ENCODE results near the gene POU2AF2.
"Not testable (repeated sequence)": the region's sequence is repeated elsewhere in the genome, so short reads cannot be mapped to it uniquely, and the experiment has no call there.

Gene POU2AF2

DNA sequence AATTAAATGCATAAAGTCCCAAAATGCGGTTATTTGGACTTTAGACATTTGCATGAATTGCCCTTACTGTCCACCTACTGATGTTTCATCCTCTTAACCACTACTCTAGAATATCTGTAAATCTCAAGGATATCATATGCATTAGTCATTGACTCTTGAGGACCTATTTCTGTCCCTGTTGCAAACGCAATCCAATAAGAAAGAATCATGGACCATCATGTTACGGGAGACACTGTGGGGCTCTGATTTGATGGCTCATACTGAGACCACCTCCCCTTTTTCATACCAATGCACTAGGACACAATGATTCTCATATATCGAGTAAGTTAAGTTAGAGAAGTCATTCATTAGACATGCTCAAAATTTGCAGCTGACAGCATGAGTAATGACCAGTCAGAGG is 14.4 kb downstream of the POU2AF2 start:
- DNase-seq = no peak

DNA sequence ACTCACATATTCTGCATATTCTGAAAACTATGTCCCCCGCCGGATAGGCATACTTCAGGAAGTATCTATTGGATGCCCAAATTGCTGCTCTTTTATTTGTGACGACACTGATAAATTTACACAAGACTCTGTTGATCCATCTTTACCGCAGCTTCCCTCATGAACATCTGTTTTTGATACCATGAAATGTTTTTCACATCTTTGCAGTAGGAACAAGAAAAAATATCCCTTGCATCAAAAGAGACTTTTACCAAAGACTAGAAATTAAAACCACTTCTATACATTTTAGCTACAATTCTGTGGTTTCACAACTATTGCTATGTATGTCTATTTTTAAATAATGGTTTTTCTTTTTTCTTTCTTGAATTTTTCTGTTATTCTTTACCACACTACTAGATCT is 15.3 kb downstream of the POU2AF2 start:
- DNase-seq = no peak

DNA sequence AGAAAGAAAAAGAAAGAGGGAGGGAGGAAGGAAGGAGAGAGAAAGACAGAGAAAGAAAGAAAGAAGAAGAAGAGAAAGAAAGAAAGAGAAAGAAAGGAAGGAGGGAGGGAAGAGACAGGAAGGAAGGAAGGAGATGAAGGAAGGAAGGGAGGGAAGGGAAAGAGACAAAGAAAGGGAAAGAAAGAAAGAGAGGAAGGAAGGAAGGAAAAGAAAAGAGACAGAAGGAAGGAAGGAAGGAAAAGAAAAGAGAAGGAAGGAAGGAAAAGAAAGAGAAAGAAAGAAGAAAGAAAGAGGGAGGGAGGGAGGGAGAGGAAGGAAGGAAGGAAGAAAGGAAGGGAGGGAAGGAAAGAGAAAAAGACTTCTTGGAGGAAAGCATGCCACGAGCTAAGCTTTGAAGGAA is 19.1 kb downstream of the POU2AF2 start:
- DNase-seq = no peak

DNA sequence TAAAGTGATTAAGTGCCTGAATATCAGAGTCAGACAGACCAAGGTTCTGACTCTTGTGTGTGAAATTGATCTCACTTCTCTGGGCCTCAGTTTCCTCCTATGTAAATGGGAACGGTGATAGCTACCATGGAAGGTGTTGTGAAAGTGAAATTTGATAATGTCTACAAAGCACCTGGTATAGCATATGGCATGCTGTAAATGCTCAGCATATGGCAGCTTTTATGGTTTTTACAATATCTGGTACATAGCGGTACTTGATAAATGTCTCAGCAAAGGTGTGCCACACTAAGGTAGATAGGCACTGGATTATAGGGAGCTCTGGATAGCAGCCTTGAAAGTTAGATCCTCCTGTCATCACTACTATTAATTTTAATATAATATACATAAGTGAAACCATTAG is 19.9 kb downstream of the POU2AF2 start:
- DNase-seq = no peak

DNA sequence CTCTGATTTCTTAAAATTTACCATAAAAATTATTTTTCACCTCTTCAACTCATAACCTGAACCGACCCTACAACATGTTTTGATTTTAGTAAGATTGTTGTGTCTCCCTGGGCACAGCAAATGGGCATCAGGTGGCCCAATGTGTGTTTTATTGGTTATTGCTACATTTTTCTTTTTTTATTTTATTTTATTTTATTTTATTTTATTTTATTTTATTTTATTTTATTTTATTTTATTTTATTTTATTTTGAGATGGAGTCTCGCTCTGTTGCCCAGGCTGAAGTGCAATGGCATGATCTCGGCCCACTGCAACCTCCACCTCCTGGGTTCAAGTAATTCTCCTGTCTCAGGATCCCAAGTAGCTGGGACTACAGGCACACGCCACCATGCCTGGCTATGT is 22.8 kb downstream of the POU2AF2 start:
- not testable (repeated sequence) for DNase-seq

DNA sequence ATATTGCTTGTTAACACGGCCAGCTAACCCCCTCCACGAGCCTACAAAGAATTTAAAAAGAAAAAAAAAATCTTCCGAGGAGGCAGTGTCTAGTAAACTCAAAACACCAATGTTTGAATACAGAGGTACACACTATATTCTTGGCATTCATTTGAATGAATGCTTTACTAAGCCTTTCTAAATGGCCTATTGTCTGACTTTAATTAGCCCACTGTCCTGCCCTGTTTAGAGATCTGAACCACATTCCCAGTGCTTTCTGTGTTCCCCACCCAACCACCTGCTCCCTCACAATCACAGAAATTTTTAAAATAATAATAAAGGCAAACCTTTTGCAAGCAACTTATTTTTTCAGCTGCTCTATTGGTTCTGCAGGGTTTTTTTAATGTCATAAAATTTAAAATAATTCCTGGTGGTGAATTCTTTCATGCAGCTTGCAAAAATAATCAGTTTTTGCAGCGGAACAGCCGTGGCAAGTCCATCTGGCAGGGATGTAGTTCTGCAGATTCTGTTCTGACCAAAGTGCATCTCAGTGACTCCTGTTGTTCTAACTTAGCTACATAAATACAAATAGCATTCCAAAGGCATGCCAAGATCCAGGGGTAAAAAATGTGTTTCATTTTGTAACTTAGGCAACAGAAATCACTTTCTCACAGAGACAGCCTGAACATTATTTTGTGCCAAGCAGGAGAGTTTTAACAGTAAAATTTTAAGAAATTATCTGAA is 23.8 kb downstream of the POU2AF2 start:
- DNase-seq = peak in 1 of 2 experiments; percentile 18

DNA sequence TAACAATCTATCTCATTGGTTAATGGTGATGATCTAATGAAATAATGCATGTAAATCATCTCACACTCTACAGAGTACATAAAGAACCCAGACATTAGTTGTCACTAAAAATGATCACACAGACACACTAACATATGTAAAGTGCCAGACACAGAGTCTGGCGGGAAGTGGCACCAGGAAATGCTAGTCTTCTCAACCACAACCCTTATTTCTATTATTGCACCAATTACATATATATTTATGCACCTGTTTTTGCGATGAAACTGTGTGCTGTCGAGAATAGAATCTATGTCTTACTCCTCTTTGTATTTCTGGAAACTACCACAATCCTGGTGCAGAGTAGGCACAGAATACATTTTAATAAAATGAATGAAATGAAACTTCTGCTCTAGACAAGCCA is 26.9 kb downstream of the POU2AF2 start:
- DNase-seq = no peak

DNA sequence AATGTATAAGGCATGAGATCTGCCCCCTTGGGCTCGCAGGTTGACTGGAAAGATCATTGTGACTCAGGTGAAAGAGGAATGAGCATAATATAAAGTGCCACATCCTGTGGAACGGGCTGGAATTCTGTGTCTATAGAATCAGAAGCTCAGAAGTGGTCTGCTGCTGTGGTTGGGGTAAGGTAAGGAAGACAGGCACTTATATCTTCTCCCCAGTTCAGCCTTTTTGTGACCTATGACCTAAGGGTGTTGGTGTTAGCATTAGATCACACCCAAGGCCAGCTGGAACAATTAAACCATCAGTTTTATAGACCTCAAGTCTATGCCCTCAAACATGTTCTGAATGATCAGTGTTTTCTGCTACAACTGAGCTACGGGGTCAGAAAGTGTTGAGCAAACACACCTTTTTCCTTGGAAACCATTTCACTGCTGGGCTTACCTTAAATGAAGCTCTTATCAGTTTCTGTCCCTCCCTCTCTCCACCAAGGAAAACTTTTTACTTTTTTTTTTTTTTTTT is 37.1 kb downstream of the POU2AF2 start:
- no peak for DNase-seq

DNA sequence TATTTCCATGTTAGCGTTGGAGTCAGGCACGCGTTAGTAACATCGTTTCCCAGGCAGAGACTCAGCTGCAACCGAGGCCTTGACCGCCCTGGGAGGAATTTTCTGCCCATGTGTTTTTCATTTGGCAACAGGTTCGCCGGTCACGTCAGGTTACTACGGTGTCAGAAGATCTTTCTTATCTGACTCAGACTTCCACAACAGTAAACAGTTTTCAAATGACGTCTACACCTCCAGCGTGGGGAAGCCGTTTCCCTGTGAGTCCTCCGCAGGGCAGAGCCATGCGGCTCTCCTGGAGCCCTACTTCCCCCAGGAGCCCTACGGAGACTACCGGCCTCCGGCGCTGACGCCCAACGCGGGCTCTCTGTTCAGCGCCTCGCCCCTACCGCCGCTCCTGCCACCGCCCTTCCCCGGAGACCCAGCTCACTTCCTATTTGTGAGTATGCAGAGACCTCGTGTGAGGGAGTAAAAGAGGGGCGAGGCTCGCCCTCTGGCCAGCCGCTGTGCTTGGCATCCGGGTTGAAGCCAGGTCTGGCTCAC is 38.5 kb downstream of the POU2AF2 start:
- DNase-seq = no peak

DNA sequence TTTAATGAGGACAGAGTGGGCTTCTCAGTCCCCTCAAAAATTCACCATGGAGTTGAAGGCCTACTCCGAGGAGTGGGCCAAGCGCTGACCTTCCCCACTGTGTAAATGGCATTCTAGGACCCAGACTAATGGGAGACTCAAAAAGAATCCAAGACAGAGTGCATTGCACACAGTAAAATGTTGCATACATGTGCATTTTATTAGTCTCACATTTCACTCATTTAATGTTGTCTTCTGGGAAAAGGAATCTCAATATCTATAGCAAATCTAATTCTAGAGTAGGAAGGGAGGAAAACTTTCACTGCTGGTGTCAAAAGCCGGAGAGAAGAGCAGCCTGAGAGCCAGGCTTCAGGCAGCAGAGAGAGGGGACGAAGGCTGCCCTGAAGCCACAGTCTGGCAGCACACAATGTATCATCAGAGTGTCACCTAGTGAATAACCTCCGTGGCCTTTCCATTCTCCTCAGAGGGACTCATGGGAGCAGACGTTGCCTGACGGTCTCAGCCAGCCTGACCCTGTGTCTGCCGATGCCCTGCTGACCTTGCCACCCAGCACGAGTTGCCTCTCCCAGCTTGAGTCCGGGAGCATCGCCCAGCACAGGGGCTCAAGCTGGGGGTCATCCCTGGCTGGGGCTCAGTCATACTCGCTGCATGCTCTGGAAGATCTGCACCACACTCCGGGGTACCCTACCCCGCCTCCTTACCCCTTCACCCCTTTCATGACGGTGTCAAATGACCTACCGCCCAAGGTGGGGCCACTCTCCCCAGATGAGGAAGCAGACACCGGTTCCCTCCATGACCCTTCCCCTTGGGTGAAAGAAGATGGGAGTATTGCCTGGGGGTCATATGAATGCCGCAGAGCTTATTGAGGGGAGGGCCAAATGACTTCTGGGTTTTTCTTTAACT is 39.9 kb downstream of the POU2AF2 start:
- no peak for DNase-seq

DNA sequence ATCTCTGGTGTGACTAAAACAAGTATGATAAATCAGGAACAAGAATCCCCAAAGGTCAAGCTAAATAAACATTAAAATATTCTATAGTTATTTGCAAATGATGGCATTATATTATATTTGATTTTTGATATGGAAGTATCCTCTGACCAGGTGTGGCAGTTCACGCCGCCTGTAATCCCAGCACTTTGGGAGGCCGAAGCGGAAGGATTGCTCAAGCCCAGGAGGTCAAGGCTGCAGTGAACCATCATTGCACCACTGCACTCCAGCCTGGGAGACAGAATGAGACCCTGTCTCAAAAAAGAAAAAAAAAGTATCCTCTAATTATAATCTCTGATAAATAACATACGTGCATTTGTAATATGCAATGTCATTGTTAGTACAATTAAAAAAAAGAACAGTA is 46.2 kb downstream of the POU2AF2 start:
- no peak for DNase-seq

DNA sequence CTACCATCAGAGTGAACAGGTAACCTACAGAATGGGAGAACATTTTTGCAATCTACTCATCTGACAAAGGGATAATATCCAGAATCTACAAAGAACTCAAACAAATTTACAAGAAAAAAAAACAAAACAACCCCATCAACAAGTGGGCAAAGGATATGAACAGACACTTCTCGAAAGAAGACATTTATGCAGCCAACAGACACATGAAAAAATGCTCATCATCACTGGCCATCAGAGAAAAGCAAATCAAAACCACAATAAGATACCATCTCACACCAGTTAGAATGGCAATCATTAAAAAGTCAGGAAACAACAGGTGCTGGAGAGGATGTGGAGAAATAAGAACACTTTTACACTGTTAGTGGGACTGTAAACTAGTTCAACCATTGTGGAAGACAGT is 46.9 kb downstream of the POU2AF2 start:
- DNase-seq = not testable (repeated sequence)

DNA sequence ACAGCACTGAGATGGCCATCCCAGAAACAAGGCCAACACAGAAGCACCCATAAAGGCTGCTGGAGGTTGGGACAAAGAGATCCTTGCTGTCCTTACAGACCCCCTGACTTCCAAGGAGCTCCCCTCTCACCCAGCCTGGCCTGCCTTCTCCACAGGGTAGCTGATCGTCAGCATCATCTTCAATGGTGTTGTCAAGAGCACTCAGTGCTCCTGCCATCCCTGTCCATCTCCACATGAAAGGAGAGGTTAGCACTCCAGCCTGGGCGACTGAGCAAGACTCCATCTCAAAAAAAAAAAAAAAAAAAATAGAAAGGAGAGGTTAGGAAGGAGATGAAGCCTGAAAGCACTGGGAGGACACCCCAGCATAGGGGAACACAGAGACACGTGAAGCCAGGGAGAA is 50.7 kb downstream of the POU2AF2 start:
- no peak for DNase-seq

DNA sequence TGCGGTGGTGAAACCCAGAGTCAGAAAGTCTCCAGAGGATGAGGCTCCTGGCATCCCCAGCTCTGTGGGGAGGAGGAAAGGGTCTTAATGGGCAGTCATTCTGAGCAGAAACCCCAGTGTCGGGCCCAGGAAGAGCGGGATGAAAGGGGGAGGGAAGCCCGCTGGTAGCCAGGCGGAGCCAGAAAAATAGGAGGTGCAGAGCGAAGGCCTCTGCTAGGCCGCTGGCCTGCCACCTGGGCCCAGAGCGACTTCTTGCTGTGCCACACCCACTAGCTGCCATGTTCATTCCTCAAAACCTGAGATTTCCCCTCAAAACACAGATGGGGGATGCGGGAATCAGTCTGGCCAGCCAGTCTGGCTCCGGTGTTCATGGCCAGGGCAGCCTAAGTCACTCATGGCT is 52.2 kb downstream of the POU2AF2 start:
- no peak for DNase-seq

DNA sequence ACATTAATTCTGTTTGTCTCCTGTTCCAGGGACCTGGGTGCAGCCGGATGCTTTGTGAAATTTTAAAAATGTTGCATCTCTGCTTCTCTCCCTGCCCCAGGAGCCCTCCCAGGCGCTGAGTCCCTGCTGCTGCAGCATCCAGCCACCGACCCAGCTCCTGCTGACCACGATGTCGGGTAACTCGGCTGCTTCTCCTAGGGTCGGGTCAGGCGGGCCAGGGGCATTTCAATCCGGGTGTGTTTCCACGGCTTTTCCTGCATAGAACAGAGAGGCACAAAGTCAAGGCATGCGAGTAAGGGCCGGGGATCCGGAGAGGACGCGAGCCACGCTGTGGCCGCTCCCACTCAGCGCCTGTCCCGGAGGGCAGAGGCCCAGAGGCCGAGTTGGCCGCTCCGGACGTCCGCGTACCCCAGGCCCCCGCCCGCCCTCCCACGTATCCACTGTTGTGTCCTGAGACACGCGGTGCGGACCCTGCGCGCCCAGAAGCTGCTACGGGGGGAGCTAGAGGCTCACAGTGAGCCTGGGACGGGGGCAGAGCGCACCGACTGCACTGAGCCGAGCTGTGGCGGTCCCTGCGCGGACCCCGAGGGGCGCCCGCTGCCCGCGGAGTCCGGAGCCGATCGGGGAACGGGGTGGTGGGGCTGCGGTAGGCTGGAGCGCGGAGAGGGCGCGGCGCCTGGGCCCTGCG is 53.0 kb downstream of the POU2AF2 start, which contains the start of gene POU2AF3:
TSS of gene POU2AF3 (plus strand) at position 134 of the 688 bp plus-strand sequence. CDS start at position 170, 36 bp downstream.
- no peak for DNase-seq

DNA sequence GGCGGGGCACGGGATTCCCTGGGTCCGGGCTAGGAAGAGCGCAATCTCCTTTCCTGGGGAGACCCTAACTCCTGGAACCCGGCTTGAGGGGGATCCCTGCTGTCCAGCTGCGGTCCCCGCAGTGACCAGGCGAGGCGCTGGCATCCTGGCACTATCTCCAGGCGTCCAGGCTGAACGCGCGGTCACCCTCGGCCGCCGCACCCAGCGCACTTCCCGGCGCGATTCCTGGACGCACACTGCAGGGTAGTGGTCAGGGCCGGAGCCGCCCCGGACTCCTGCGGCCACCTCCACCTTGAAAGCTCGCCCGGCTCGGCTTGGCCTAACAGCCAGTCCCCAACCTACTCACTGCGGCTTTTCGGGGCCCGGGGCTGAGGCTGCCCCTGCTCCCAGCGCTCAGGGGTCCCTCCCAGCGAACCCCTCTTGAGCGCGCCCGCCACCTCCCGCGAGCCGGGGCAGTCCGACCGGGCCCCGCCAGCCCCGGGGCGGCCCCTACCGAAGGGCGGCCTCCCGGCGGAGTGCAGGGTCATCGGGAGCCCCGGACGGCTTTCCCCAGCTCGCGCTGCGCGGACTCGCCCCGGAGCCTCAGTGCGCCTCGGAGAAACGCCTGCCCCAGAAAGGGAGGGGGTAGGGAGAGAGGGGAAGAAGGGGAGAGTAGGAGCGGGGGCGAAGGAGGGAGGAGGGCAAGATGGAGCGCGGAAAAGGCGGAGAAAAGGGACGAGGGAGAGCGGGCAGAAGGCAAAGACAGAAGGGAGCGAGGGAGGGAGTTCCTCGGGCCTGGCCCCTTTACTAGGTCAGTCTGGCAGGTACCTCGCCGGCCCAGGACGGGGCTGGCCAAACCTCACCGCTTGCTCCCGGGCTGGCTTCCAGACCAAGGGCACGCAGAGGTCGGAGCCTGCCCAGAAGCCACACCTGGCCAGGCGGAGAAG is 53.8 kb downstream of the POU2AF2 start:
- no peak for DNase-seq

DNA sequence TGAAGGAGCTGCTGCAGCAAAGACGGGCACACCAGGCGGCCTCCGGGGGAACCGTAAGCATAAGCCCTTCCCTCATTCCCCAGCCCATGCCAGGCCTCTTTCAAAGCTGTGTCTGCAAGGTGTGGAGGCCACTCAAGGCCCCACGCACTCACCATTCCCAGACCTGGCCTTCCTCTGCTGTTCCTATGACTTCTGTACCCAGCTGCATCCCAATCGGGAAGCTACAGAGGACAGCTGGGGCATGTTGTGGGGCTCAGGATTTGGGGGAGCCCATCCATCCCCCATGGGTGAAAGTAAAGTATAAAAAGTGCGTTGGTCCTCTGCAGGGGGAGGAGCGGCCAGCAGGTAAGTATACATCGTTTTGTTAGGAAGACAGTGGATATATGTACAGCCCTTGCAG is 55.0 kb downstream of the POU2AF2 start:
- no peak for DNase-seq

DNA sequence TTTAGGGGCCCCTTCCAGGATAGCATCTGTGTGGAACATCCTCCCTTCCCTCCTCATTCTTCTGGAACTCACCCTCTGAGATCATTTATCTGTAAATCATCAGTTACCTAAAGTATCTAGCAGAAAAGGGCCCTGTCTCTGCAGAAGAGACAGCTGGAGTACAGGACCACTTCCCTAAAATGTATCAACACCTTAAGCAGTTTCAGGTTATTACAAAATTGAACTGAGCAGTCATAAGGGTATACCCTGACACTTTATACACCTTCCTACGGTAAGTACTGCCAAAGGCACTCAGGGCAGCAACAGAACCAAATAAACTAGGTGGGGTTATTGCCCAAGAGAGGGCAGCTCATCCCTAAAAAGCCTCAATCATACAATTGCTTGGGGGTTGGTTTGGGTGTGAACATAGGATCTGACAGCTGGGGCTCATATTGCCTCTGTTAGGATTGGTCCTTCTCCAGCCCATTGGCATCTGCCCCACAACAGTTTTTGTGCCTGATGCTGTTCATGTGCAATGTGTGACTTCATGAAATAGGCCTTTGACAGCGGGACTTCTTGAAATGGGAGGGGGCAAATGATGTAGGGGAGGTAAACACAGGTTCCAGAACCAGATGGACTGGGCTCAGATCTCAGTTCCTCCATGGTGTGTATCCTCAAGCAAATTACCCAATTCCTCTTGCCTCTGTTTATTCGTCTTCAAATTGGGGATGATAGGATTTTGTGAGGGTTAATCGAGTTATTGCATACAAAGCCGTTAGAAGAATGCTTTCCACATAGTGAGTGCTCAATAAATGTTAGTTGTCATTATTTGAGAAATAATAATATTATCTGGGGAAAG is 55.7 kb downstream of the POU2AF2 start:
- DNase-seq = peak; percentile 97

DNA sequence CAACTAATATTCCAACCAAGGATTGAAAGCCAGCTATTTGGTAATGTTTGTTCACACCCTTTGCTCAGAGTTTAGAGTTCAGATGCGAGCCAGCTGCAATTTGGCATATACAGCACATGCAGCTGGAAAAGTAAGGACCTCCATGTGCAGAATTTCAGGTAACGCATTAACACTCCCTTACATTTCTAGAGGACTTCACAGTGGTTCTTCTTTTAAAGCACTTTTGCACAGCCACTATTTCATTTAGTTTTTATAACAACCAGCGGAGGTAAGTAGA is 56.3 kb downstream of the POU2AF2 start:
- DNase-seq = no peak

DNA sequence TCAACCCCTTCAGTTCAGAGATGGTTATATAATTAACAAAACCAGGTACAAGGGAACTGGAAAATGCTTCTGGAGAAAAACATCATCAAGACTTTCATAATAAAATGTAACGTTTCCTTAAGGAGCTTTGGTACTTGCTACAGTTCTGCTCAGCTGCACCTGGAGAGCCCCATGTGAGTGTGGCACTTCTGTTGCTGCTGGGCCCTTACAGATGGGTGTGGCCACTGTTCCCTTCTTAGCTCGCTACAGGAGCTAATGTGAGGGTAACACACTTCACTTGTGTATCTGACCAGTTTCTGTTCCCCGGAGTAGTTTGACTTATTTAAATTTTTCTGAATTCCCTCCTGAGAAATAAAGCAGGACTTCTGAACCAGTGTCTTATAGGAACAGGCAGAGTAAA is 56.8 kb downstream of the POU2AF2 start:
- peak in 1 of 2 experiments; percentile 51 for DNase-seq

DNA sequence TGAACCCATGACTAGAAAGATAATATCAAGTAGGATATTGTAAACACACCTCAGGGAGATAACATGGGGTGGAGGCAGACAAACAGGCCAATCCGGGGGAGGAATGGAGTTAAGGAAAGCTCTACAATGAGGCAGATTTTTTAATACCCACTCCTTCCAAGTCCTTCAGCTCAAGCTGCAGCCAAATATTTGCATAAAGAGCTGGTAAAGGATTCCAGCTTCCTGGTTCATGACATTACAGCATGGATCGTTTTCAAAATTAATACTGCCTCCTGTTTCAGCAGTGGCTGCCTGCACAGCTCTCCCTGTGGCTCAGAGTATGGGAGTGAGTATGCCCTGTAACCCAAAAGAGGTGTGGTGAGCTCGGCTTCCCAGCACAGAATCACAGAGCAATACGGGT is 57.9 kb downstream of the POU2AF2 start:
- DNase-seq = peak; percentile 56 to 87

Data from NCI-H446 (cell line).